Body of pancreas (tissue), 4 donors: Measurements from ENCODE around the gene FAM217B.

Experiments
- POLR2A ChIP-seq, 3 donors: fragments of 450-650 bp; IDR thresholded peaks; one replicate each; pipeline ENCODE4 v1.6.1; 2016; ENCODE audit warnings: antibody characterized with exemption in 3 of 3, mild to moderate bottlenecking in 2 of 3
- TF ChIP-seq, protein P1 (sequence below), 7 experiments: fragments of 450-650 bp in 4 of 7; fragments of 200-600 bp in 3 of 7; sonication (generic) in 3 of 7; IDR thresholded peaks; one replicate each; pipeline ENCODE4 v1.5.1; 2016 to 2019; ENCODE audit warnings: antibody characterized with exemption in 7 of 7

DNA sequence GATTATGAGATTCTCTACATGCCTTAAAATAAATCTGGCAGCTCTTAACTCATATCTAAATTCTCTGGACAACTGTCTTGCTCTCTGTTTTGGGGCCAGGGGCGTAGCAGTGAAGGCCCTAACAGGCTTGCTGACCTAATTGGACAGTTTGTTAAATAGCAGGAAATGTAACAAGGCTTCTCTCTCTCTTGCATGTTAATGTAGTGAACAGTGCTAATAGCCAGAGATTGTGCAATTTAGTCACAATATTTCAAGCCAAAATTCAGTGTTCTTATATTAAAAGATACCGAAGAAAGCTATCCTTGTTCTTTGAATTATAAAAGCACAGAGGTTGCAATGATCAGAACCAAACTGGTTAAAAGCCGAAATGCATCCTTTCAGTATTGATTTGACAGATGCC lies 3.0 kb upstream of the FAM217B start:
- TF ChIP-seq, protein P1, sequence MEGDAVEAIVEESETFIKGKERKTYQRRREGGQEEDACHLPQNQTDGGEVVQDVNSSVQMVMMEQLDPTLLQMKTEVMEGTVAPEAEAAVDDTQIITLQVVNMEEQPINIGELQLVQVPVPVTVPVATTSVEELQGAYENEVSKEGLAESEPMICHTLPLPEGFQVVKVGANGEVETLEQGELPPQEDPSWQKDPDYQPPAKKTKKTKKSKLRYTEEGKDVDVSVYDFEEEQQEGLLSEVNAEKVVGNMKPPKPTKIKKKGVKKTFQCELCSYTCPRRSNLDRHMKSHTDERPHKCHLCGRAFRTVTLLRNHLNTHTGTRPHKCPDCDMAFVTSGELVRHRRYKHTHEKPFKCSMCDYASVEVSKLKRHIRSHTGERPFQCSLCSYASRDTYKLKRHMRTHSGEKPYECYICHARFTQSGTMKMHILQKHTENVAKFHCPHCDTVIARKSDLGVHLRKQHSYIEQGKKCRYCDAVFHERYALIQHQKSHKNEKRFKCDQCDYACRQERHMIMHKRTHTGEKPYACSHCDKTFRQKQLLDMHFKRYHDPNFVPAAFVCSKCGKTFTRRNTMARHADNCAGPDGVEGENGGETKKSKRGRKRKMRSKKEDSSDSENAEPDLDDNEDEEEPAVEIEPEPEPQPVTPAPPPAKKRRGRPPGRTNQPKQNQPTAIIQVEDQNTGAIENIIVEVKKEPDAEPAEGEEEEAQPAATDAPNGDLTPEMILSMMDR (IDR thresholded peaks at IDR 0.05): no peak
- TF ChIP-seq POLR2A (IDR thresholded peaks at IDR 0.05): no peak
